SJSA1 (cell line): ENCODE data around the gene PARD3B. TPM values are rescaled to one million over a fixed set of nuclear protein-coding genes. Genes with fewer than 3 reads are reported as not detected.
"Not testable (repeated sequence)": the region's sequence is repeated elsewhere in the genome, so short reads cannot be mapped to it uniquely, and the experiment has no call there.

Experiments
- DNase-seq, 2 experiments: peaks; one replicate each; pipeline ENCODE4 v3.0.0-alpha.2; 2015 to 2020; ENCODE audit warnings: low spot score in 2 of 2, low read depth in 1 of 2
- H3K27ac ChIP-seq: fragments of 250-450 bp; sonication (Bioruptor Pico); 2 replicates; pipeline ENCODE4 v1.5.1; 2020; ENCODE audit warnings: mild to moderate bottlenecking, moderate library complexity
- H3K27me3 ChIP-seq: fragments of 250-450 bp; sonication (Bioruptor Pico); replicated peaks from 2 replicates; pipeline ENCODE4 v1.5.1; 2020; ENCODE audit warnings: mild to moderate bottlenecking, moderate library complexity
- H3K36me3 ChIP-seq: fragments of 250-450 bp; sonication (Bioruptor Pico); 2 replicates; pipeline ENCODE4 v1.5.1; 2020; ENCODE audit warnings: mild to moderate bottlenecking
- H3K4me1 ChIP-seq: fragments of 250-450 bp; sonication (Bioruptor Pico); replicated peaks from 2 replicates; pipeline ENCODE4 v1.6.1; 2021; ENCODE audit warnings: mild to moderate bottlenecking
- H3K4me3 ChIP-seq: fragments of 250-450 bp; sonication (Bioruptor Pico); 2 replicates; pipeline ENCODE4 v1.5.1; 2020; ENCODE audit warnings: mild to moderate bottlenecking
- H3K9me3 ChIP-seq: fragments of 250-450 bp; sonication (Bioruptor Pico); replicated peaks from 2 replicates; pipeline ENCODE4 v1.5.1; 2020; ENCODE audit warnings: mild to moderate bottlenecking
- total RNA-seq: library from RNA; depleted of rRNA; stranded (reverse); fragments of >200 nt; shearing (Covaris generic); gene quantifications from 2 replicates; pipeline ENCODE4 v1.2.3, GENCODE V29; 2014

PARD3B gene
- total RNA-seq, 1 experiment from 2014 or later, result 10.6 TPM

- Histone ChIP-seq H3K27ac (no peak overlapping the region), H3K27me3 (no peaks in the 10 kb centered on the region), H3K4me1 (no peaks in the 10 kb centered on the region), H3K9me3 (no peaks in the 10 kb centered on the region), H3K4me3 (no peak overlapping the region), H3K36me3 (no peaks in the 10 kb centered on the region)
- no peak for DNase-seq
These were observed 672.8 kb downstream of the PARD3B start for GRCh38 chr2:205218056-205218455.

DNA sequence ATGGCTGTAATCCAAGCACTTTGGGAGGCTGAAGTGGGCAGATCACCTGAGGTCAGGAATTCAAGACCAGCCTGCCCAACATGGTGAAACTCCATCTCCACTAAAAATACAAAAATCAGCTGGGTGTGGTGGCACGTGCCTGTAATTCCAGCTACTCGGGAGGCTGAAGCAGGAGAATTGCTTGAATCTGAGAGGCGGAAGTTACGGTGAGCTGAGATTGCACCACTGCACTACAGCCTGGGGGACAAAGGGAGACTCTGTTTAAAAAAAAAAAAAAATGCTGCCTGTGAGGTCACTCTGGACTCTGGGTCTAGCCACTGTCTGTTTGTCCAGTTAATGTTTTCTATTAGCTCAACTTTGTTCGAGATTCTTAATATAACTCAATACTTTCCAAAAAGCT lies 673.5 kb downstream of the PARD3B start:
- H3K27me3 ChIP-seq, H3K27ac ChIP-seq, H3K9me3 ChIP-seq, H3K36me3 ChIP-seq, DNase-seq, H3K4me3 ChIP-seq, H3K4me1 ChIP-seq: not testable (repeated sequence)

DNA sequence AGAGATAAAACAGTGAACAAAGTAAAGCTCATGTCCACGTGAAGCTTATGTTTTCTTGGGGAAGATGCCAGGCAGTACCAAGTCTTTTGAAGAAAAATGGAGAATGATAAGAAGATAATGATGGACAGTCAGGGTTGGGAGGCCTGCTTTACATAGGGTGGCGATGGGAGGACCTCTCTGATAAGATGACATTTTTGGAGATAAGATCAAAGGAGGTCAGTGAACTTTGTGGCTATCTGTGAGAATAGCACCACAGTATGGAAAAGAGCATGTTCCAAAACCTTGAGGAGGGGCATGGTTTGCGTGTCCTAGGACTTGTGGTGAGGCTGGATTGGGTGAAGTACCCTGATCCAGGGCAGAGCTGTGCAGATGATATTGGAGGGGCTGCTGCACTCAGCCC lies 675.3 kb downstream of the PARD3B start:
- no peaks in the 10 kb centered on the region for H3K4me1 ChIP-seq
- H3K27ac ChIP-seq, result no peak overlapping the region
- DNase-seq, result no peak
- H3K27me3 ChIP-seq, result no peaks in the 10 kb centered on the region
- no peaks in the 10 kb centered on the region for H3K36me3 ChIP-seq
- no peak overlapping the region for H3K4me3 ChIP-seq
- no peaks in the 10 kb centered on the region for H3K9me3 ChIP-seq

DNA sequence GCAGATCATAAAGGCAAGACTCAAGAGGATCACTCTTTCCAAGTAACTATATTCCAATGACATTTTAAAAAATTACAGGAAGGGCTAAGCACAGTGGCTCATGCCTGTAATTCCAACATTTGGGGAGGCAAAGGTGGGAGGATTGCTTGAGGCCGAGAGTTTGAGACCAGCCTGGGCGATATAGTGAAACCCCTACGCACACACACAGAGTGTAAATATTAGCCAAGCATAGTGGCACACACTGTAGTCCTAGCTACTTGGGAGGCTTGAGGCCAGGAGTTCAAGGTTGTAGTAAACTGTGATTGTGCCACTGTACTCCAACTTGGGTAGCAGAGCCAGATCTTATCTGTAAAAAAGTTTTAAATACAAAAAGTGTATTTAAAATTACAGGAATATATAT lies 686.8 kb downstream of the PARD3B start:
- Histone ChIP-seq H3K4me1 (no peaks in the 10 kb centered on the region), H3K36me3 (peaks cover 3% of the 10 kb centered on the region; the same call in 1 of the 2 replicates), H3K4me3 (no peak overlapping the region), H3K27ac (no peak overlapping the region), H3K27me3 (no peaks in the 10 kb centered on the region), H3K9me3 (no peaks in the 10 kb centered on the region)
- DNase-seq, result no peak

DNA sequence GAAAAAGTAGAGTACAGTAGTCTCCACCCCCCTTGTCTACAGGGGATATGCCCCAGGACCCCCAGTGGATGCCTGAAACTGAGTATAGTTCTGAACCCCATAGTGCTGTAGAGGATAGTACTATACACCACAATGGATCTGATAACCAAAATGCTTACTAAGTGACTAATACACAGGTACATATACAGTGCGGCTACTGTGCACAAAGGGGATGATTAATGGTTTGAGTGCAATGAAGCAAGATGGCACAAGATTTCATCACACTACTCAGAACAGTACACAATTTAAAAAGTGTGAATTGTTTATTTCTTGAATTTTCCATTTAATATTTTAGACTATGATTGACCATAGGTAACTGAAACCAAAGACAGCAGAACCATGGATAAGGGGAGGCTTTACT lies 690.2 kb downstream of the PARD3B start:
- no peaks in the 10 kb centered on the region for H3K9me3 ChIP-seq
- DNase-seq, result no peak
- no peak overlapping the region for H3K4me3 ChIP-seq
- H3K27me3 ChIP-seq, result no peaks in the 10 kb centered on the region
- H3K4me1 ChIP-seq, result no peaks in the 10 kb centered on the region
- peaks cover 3% of the 10 kb centered on the region; the same call in 1 of the 2 replicates for H3K36me3 ChIP-seq
- H3K27ac ChIP-seq, result no peak overlapping the region

DNA sequence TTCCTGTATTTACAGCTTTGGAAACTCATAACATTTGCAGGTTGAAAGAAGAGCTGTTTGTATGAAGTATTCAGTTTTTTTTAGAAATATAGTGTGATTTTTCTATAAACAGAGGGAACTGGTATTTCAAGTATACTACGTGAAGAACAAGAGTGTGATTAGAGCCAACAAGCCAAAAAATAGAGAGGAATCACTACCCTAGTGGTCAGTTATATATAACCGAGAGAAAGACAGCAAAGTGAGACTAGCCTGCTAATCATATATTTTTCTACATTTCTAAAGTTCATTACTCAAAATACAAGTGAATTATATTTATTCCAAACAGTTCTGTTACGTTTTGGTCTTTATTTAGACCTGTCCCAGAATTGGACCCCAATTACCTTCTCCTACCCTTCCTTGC lies 692.2 kb downstream of the PARD3B start:
- no peaks in the 10 kb centered on the region for H3K27me3 ChIP-seq
- H3K36me3 ChIP-seq, result no peaks in the 10 kb centered on the region
- no peaks in the 10 kb centered on the region for H3K4me1 ChIP-seq
- H3K9me3 ChIP-seq, result no peaks in the 10 kb centered on the region
- no peak for DNase-seq
- H3K27ac ChIP-seq, result no peak overlapping the region
- H3K4me3 ChIP-seq, result no peak overlapping the region

GRCh38 chr2:205245001-205245400 lies 699.7 kb downstream of the PARD3B start:
- no peak for DNase-seq
- no peaks in the 10 kb centered on the region for H3K4me1 ChIP-seq
- no peaks in the 10 kb centered on the region for H3K27me3 ChIP-seq
- no peaks in the 10 kb centered on the region for H3K36me3 ChIP-seq
- no peak overlapping the region for H3K27ac ChIP-seq
- H3K9me3 ChIP-seq, result no peaks in the 10 kb centered on the region
- no peak overlapping the region for H3K4me3 ChIP-seq

DNA sequence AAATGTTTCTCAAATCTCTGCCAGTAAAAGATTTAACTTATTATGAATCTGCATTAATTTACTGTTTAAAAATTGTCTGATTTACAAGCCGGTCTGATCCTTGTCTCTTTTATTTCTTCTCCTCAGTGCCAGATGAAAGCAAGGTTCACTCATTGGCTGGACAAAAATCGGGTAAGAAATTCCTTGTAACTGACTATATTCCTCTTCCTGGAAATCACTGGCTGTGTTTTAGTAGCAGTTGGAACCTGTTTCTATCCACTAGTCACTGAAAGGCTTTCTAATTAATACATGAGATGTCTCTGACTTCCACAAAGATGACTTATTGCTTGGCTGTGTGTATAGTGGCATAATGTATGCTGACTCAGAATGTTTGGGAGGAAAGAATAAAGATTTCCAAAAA lies 700.4 kb downstream of the PARD3B start:
- no peaks in the 10 kb centered on the region for H3K36me3 ChIP-seq
- H3K27me3 ChIP-seq, result no peaks in the 10 kb centered on the region
- H3K4me3 ChIP-seq, result no peak overlapping the region
- H3K9me3 ChIP-seq, result no peaks in the 10 kb centered on the region
- no peak for DNase-seq
- no peak overlapping the region for H3K27ac ChIP-seq
- H3K4me1 ChIP-seq, result no peaks in the 10 kb centered on the region

GRCh38 chr2:205259121-205259520 lies 713.8 kb downstream of the PARD3B start:
- H3K27me3 ChIP-seq, result no peaks in the 10 kb centered on the region
- no peak overlapping the region for H3K27ac ChIP-seq
- DNase-seq, result no peak

GRCh38 chr2:205261516-205262020 lies 716.3 kb downstream of the PARD3B start:
- no peaks in the 10 kb centered on the region for H3K4me1 ChIP-seq
- no peak for DNase-seq
- H3K9me3 ChIP-seq, result no peaks in the 10 kb centered on the region
- no peaks in the 10 kb centered on the region for H3K27me3 ChIP-seq
- no peaks in the 10 kb centered on the region for H3K36me3 ChIP-seq
- H3K27ac ChIP-seq, result no peak overlapping the region
- no peak overlapping the region for H3K4me3 ChIP-seq

More at GRCh38 chr2:205259121-205259520, 713.8 kb downstream of the PARD3B start:
- Histone ChIP-seq H3K4me1 (no peaks in the 10 kb centered on the region), H3K36me3 (no peaks in the 10 kb centered on the region), H3K9me3 (no peaks in the 10 kb centered on the region), H3K4me3 (no peak overlapping the region)

DNA sequence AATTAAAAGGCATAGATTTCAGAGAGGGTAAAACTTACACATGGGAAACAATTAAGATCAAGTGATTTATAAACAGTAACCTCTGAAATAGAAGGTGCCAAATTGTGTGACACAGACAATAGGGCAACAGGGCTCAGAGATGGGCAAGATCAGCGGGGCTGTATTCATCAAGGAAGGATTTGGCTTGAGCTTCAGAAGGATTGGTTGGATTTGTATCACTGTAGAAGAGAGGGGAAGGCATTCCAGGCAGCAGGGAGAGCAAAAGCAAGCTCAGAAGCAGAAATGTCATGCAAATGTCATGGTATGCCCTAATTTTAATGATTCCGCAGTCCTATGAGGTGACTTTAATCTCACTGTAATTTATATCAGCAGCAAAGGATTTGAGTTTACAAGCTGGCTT lies 722.0 kb downstream of the PARD3B start:
- Histone ChIP-seq H3K9me3 (no peaks in the 10 kb centered on the region), H3K4me3 (no peak overlapping the region), H3K27me3 (no peaks in the 10 kb centered on the region), H3K4me1 (no peaks in the 10 kb centered on the region), H3K36me3 (no peaks in the 10 kb centered on the region), H3K27ac (no peak overlapping the region)
- no peak for DNase-seq

DNA sequence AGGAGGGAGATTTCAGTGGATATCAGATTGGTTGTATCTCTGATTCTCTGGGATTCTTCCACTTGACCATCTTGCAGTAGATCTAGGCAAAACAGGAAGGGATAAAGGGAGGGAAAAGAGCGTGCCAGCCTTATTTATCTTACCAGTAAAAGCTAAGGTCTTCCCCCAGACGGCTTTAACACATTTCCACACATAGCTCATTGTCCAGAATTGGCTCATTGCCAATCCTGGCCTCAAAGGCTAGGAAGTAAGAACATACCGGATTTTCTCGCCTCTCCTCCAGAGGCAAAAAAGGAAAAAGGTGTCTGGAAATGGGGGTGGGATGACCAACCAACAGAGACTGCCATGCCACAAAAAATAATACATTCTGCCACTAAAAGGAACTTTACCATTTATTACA lies 725.4 kb downstream of the PARD3B start:
- H3K4me1 ChIP-seq, result no peaks in the 10 kb centered on the region
- H3K9me3 ChIP-seq, result no peaks in the 10 kb centered on the region
- H3K4me3 ChIP-seq, result no peak overlapping the region
- no peaks in the 10 kb centered on the region for H3K27me3 ChIP-seq
- H3K36me3 ChIP-seq, result no peaks in the 10 kb centered on the region
- DNase-seq, result no peak
- H3K27ac ChIP-seq, result no peak overlapping the region

DNA sequence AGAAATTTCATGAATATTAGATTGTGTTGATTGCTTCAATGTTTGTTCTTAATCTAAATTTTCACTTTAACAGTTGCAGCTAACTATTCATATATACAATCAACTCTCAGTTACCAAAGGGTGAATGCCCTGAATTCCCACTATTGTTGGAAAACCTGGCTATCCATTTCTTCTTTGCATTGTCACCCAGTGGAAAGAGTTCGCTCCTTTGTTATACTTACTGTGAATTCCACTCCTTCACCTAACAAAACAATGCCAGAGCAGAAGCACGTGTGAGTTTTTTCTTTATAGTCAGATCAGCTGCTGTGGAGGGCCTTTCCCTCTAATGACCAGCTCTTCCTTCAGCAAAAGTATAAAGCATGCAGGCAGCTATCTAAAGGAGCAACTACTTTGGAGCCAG lies 727.9 kb downstream of the PARD3B start:
- Histone ChIP-seq H3K9me3 (no peaks in the 10 kb centered on the region; the same call in 1 of the 2 replicates), H3K27me3 (no peaks in the 10 kb centered on the region), H3K4me1 (no peaks in the 10 kb centered on the region), H3K27ac (no peak overlapping the region), H3K4me3 (no peak overlapping the region), H3K36me3 (no peaks in the 10 kb centered on the region)
- no peak for DNase-seq

DNA sequence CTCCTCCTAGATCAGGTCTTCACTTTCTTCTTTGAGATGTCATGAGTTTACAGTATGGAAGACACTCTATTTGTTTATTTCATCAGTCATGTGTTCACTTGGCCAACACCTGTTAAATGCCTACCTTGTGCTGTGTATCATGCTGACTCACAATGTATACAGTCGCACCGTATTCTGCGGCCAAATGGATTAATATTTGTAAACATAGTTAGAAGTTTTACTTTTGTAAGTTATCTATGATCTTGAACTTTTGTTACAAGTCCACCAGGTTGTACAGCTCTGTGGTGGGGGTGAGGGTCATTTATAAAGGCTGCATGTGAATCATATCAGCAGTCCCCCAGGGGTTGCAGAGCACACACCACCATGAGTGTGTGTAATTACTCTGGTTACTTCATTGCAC lies 728.4 kb downstream of the PARD3B start:
- H3K9me3 ChIP-seq, result no peaks in the 10 kb centered on the region; the same call in 1 of the 2 replicates
- no peaks in the 10 kb centered on the region for H3K4me1 ChIP-seq
- no peaks in the 10 kb centered on the region for H3K27me3 ChIP-seq
- no peak overlapping the region for H3K4me3 ChIP-seq
- DNase-seq, result no peak
- H3K36me3 ChIP-seq, result no peaks in the 10 kb centered on the region
- H3K27ac ChIP-seq, result no peak overlapping the region

DNA sequence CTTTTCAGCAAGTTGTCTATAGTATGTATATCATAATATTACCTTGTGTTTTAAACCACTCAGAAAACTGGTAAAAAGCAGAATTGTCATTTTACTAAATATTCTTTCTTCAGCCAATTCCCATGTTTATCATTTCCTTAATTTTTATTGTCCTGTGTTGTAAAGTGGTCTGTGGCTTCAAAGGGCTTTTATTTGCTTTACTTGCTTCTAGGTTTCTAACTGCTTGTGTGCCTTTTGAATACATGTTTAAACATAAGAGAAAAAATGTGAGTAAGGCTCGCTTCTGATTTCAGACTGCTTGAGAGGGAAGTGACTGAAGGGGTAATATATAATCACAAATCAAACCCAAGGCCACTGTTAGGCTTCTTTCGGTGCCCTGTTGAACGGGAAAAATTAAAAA lies 729.5 kb downstream of the PARD3B start:
- H3K4me1 ChIP-seq, result no peaks in the 10 kb centered on the region
- no peak for DNase-seq
- no peaks in the 10 kb centered on the region for H3K36me3 ChIP-seq
- H3K9me3 ChIP-seq, result no peaks in the 10 kb centered on the region; the same call in 1 of the 2 replicates
- no peaks in the 10 kb centered on the region for H3K27me3 ChIP-seq
- H3K27ac ChIP-seq, result no peak overlapping the region
- no peak overlapping the region for H3K4me3 ChIP-seq
